Effector memory CD8-positive, alpha-beta T cell (primary cell): ENCODE results near the gene NEU2.

Experiments
- ATAC-seq: fragments of 150-1000 bp; cut with Tn5 transposase; replicated peaks from 2 replicates; pipeline ENCODE4 v1.10.0; 2021; ENCODE audit warnings: mild to moderate bottlenecking, moderate library complexity
- DNase-seq, 3 experiments: peaks; one replicate each; pipeline ENCODE4 v3.0.0; 2021
- H3K27ac Mint-ChIP-seq, 2 donors: one replicate each; pipeline ENCODE4 v1.8.0; 2022; ENCODE audit warnings: mild to moderate bottlenecking in 2 of 2, mixed read lengths in 2 of 2, moderate library complexity in 2 of 2
- H3K27me3 Mint-ChIP-seq, 2 donors: one replicate each; pipeline ENCODE4 v1.8.0; 2022; ENCODE audit warnings: mixed read lengths in 2 of 2
- H3K36me3 Mint-ChIP-seq: one replicate; pipeline ENCODE4 v1.8.0; 2022; ENCODE audit warnings: mild to moderate bottlenecking, moderate library complexity, mixed read lengths; ENCODE audit not compliant: insufficient read depth
- H3K4me1 Mint-ChIP-seq, 2 donors: one replicate each; pipeline ENCODE4 v1.8.0; 2022; ENCODE audit warnings: low read depth in 2 of 2, mixed read lengths in 2 of 2
- H3K4me3 Mint-ChIP-seq, 2 donors: one replicate each; pipeline ENCODE4 v1.8.0; 2022; ENCODE audit warnings: mild to moderate bottlenecking in 2 of 2, mixed read lengths in 2 of 2, moderate library complexity in 2 of 2
- H3K9me3 Mint-ChIP-seq, 2 donors: one replicate each; pipeline ENCODE4 v1.8.0; 2022; ENCODE audit warnings: mixed read lengths in 2 of 2
- total RNA-seq, 9 experiments: gene quantifications; one replicate each; lab custom pipeline; 2026; lab: John Stamatoyannopoulos, UW

Gene NEU2
- 0 reads per million in 9 experiments for total RNA-seq

DNA sequence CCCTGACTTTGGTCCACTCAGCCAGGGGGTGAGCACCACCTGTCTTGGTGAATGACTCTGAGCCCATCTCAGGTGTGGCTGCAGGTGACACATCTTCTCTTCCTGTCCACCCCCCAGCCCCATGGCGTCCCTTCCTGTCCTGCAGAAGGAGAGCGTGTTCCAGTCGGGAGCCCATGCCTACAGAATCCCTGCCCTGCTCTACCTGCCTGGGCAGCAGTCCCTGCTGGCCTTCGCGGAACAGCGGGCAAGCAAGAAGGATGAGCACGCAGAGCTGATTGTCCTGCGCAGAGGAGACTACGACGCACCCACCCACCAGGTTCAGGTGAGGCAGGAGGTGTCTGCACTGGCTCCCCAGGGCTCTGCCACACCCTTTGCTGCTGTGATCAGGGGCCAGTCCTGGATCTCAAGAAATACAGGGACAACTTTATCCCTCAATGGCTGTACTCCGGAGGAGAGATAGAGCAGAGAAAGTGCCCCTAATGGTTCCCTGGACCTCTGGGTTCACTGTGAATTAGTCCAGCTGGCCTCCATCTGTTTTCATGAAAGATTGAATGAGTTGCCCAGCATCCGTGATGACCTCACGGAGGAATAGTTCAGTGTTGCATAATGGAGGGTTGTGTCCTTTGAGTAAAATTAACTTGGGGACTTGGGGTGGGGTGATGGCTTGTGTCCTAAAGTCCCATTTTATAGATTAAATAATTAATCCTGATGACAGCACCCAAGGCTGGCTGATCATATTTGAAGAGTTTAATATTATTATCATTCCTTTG, at the start of gene NEU2:
NEU2 (plus strand) TSS at position 122 of the 770 bp plus-strand sequence; CDS start at position 122, 0 bp downstream.
- no peak for ATAC-seq
- H3K27ac Mint-ChIP-seq = peak within 1 kb of the TSS in 1 of 2 donors; percentile 41

DNA sequence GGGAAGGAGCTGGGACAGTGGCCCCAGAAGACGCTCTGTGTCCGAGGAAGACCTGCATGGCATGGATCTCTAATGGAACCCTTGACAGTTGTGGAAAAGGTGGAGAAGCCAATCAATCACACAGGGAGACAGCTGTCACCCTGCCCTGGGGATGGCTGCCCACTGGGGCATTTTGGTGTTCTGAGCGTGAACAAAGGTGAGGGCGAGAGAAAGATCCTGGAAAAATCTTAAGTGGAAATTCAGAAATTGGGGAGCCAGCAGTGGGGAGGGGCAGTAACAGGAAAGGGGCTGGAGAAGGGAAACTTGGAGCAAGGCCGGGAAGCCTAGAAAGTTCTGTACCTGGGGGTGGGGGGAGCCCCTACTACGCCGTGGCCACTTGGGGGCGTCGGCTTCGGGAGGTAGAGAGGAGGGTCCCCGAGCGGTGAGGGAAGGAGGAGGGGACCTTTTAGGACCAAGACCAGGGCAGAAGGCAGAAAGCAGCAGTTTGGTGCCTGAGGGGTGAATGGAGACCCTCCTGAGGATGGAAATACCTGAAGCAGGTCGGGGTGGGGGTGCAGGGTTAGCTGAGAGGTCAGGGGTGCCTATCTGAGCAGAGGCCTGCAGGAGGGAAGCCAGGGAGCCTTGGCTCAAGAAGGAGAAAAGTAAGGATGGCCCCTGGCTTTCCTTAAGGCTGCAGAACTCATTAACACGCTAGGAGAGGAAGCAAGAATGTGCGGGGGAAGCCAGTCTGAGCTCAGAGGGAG, 49.4 kb upstream of the NEU2 start:
- ATAC-seq (no peak), DNase-seq (no peak)
- H3K4me3 Mint-ChIP-seq = no peak overlapping the region
- no peak overlapping the region for H3K27ac Mint-ChIP-seq
- H3K9me3 Mint-ChIP-seq = peaks cover 4 to 8% of the 10 kb centered on the region in 2 donors
- H3K36me3 Mint-ChIP-seq = peaks cover 4% of the 10 kb centered on the region
- H3K27me3 Mint-ChIP-seq = peaks cover 63 to 90% of the 10 kb centered on the region in 2 donors
- no peaks in the 10 kb centered on the region for H3K4me1 Mint-ChIP-seq

More for the DNA sequence above, at the start of gene NEU2:
- Mint-ChIP-seq H3K36me3 (no peaks in the 10 kb centered on the region), H3K27me3 (no peaks in the 10 kb centered on the region), H3K4me3 (no peak within 1 kb of the TSS), H3K4me1 (no peaks in the 10 kb centered on the region), H3K9me3 (no peaks in the 10 kb centered on the region)
- no peak for DNase-seq

DNA sequence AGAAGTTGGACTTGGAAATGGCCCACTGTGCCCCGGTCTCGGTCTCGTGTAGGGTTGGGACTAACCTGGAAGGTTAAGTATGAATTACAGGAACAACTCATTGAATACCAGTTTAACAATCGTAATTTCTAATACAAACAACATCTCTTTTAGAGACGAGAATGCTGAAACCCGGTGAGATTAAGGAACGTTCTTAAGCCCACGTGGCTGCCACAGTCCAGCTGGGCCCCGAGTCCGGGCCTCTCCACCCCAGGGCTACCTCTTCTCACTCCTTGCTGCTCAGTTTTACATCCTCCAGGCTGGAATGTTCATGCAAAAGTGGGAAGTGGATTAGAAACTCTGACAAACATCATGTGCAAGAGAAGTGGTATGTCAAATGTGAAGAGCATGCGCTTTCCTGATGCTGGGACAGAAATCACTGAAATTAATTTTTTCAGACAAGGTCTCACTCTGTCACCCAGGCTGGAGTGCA, 48.8 kb upstream of the NEU2 start:
- DNase-seq (no peak), ATAC-seq (no peak)
- H3K27me3 Mint-ChIP-seq = peaks cover 67 to 95% of the 10 kb centered on the region in 2 donors

DNA sequence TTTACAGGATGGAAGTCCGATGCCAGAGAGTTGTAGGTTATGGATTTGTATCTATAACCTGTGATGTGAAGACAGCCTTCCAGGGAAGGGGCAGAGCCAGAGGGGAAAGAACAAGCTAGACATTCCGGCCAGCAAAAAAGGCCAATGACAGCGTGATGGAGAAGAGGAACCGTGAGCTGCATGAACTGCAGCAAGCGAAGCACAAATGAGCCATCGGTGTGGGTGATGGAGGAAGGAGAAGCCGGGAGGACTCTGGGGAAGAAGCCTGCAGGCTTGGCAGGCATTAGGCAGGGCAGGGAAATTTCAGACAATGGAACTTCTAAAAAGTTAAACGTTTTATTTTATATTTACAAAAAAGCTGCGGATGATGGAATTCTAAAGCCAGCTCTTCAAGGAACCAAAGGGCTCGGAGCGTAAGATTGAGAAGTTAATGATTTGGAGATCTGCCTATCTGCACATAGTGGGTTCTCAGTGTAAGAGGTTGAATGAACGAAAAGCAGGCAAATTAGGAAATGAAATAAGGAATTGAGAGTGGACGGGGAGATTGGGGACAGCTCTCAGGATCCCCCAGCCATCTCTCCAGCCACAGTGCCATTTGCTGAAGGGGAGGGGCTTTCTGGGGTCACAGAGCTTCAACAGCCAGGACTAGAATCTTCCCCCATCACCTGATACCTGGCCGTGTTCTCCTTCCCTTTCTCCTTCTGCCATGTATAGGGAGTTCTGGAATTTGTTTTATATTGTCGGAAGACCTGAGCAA, 47.8 kb upstream of the NEU2 start:
- peaks cover 4% of the 10 kb centered on the region for H3K36me3 Mint-ChIP-seq
- H3K9me3 Mint-ChIP-seq = peaks cover 4 to 8% of the 10 kb centered on the region in 2 donors
- no peak overlapping the region for H3K27ac Mint-ChIP-seq
- no peaks in the 10 kb centered on the region for H3K4me1 Mint-ChIP-seq
- H3K27me3 Mint-ChIP-seq = peaks cover 72 to 89% of the 10 kb centered on the region in 2 donors
- ATAC-seq (no peak), DNase-seq (no peak)
- H3K4me3 Mint-ChIP-seq = no peak overlapping the region

More for the DNA sequence above, 48.8 kb upstream of the NEU2 start:
- Mint-ChIP-seq H3K36me3 (peaks cover 4% of the 10 kb centered on the region), H3K4me1 (no peaks in the 10 kb centered on the region), H3K4me3 (no peak overlapping the region), H3K27ac (no peak overlapping the region), H3K9me3 (peaks cover 4 to 8% of the 10 kb centered on the region in 2 donors)

DNA sequence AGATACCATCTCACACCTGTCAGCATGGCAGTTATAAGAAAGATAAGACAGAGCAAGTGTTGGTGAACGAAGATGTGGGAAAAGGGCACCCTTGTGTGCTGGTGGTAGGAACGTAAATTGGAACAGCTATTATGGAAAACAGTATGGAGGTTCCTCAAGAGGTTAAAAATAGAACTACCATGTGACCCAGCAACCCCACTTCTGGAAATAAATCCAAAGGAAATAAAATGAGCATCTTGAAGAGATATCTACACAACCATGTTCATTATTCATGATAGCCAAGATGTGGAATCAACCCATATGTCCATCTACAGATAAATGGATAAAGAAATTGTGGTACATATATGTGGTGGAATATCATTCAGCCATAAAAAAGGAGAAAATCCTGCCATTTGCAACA, 46.3 kb upstream of the NEU2 start:
- peaks cover 61 to 73% of the 10 kb centered on the region in 2 donors for H3K27me3 Mint-ChIP-seq
- H3K4me1 Mint-ChIP-seq = no peaks in the 10 kb centered on the region
- no peak for ATAC-seq
- no peak for DNase-seq
- peaks cover 4% of the 10 kb centered on the region for H3K36me3 Mint-ChIP-seq
- H3K27ac Mint-ChIP-seq = no peak overlapping the region
- H3K9me3 Mint-ChIP-seq = peaks cover 4 to 8% of the 10 kb centered on the region in 2 donors
- H3K4me3 Mint-ChIP-seq = no peak overlapping the region

DNA sequence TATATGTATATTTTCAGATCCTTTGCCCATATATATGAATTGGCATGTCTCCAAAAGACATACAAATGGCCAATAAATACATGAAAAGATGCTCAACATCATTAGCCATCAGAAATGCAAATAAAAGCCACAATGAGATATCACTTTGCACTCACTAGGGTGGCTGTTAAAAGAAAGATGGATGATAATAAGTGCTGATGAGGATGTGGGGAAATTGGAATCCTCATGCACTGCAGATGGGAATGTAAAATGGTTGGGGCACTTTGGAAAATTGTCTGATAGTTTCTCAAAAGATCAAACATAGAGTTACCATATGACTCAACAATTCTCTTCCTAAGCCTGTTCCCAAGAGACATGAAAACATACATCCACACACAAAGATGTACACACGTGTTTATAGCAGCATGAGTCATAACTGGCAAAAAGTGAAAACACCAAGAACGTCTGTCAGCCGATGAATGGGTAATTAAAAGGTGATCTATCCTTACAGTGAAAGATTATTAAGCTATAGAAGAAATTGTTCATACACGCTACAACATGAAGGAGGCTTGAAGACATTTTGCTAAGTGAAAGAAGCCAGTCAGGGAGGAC, 39.1 kb upstream of the NEU2 start:
- Mint-ChIP-seq H3K4me1 (peaks cover 0 to 1% of the 10 kb centered on the region in 2 donors), H3K9me3 (no peaks in the 10 kb centered on the region), H3K27me3 (peaks cover 14 to 17% of the 10 kb centered on the region in 2 donors), H3K36me3 (no peaks in the 10 kb centered on the region), H3K27ac (no peak overlapping the region), H3K4me3 (no peak overlapping the region)
- ATAC-seq (no peak), DNase-seq (no peak)

DNA sequence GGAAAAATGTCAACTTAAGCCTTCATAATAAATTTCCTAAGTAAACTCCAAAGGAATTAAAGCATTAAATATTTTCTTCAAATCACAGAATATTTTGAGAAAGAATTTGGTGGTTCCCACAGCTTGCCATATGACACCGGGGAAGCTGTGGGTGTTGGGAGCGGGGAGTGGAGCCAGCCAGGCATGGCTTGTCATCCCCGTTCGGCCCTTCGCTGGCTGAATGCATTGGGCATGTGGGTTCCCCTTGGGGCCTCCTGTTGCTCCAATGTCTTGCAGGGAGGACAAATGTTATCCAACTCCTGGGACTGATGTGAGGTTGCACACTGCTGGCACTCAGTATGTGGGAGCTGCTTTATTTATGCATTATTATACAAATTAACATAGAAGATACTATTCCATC, 38.0 kb upstream of the NEU2 start:
- DNase-seq (no peak), ATAC-seq (no peak)
- Mint-ChIP-seq H3K9me3 (no peaks in the 10 kb centered on the region), H3K4me1 (peaks cover 0 to 1% of the 10 kb centered on the region in 2 donors), H3K4me3 (no peak overlapping the region), H3K36me3 (no peaks in the 10 kb centered on the region), H3K27ac (no peak overlapping the region), H3K27me3 (peaks cover 10 to 21% of the 10 kb centered on the region in 2 donors)

DNA sequence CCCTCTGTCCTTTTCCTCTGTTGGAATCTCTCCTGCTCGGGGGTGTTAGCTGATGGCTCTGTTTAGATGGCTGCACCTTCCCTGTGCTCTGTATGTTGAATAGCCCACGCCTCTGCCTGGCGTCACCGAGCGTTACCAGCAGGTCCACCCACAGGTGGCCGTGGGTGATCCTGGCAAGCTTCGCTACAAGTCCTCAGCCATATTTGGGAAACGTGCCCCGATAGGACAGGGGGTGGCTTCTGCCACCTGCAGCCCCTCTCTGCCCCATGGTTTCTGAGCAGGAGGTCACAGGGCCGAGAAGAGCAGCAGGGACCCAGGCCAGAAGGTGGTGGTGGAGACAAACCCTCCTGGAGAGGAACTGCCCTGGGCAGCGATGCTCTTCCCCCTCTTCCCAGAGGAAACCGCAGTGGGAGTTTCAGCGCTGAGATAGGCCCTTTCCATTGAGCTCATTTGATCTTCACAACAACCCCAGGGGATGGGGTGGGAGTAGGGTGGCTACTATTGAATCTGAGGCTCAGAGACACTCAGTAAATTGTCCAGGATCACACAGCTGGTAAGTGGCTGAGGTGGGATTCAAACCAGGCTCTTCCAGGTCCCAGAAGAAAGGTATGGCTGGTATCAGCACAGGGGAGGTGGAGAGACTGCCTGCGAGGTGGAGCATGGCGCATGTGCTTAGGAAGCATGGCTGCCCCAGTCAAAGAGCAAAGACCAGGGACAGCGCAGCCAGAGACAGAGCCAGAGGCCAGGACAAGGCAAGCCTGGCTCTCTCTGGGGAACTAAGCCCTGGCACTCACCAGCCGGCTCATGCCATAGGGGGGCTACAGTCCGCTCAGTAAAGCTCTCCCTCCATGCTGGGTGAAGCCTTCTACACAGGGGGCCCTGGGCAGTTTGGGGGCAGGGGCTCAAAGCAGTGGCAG, 34.5 kb upstream of the NEU2 start:
- Mint-ChIP-seq H3K9me3 (no peaks in the 10 kb centered on the region), H3K4me1 (peaks cover 0 to 1% of the 10 kb centered on the region in 2 donors)

DNA sequence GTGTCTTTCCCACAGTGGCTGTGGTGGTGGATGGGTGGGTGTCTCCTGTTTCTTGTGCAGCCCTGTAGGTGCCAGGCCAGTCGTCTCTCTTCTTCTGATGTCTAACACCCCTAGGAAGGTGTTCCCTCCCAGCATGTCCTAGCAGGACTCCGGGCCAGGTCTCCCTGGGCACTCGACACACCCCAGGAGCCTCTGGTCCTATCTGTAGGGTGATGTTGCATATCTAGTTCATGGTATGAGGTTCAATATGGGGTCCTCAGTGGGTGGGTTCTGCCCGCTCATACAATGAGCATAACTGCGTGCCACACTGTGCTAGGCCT, 33.8 kb upstream of the NEU2 start:
- H3K27me3 Mint-ChIP-seq = peaks cover 7 to 38% of the 10 kb centered on the region in 2 donors
- H3K27ac Mint-ChIP-seq = no peak overlapping the region
- H3K36me3 Mint-ChIP-seq = no peaks in the 10 kb centered on the region
- H3K4me3 Mint-ChIP-seq = no peak overlapping the region
- no peaks in the 10 kb centered on the region for H3K9me3 Mint-ChIP-seq
- ATAC-seq = no peak
- DNase-seq = no peak
- peaks cover 0 to 1% of the 10 kb centered on the region in 2 donors for H3K4me1 Mint-ChIP-seq

More for the DNA sequence above, 34.5 kb upstream of the NEU2 start:
- DNase-seq = no peak
- Mint-ChIP-seq H3K36me3 (no peaks in the 10 kb centered on the region), H3K4me3 (no peak overlapping the region), H3K27me3 (peaks cover 7 to 33% of the 10 kb centered on the region in 2 donors), H3K27ac (no peak overlapping the region)
- ATAC-seq = no peak

DNA sequence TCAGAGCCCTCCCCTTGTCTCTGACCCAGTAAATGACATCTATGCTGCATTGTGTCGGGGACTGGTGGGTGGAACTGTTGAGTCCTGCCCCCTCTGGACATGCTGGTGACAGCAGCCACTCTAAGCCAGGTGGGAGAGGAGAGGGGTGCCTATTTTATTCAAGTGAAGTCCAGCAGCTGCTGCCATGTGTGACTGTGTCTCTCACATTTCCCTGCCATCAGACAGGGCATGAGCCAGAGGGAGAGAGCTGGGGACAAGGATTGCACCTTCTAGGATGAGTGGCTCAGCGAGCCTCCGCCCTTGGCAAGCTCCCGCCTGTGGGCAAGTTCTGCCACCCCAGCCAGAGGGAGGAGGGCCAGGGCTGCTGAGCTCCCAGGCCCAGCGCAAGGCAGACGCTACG, 33.1 kb upstream of the NEU2 start:
- Mint-ChIP-seq H3K27me3 (peaks cover 7 to 45% of the 10 kb centered on the region in 2 donors), H3K27ac (no peak overlapping the region), H3K4me3 (no peak overlapping the region), H3K36me3 (no peaks in the 10 kb centered on the region), H3K4me1 (peaks cover 0 to 1% of the 10 kb centered on the region in 2 donors), H3K9me3 (no peaks in the 10 kb centered on the region)
- ATAC-seq = no peak
- DNase-seq = no peak

DNA sequence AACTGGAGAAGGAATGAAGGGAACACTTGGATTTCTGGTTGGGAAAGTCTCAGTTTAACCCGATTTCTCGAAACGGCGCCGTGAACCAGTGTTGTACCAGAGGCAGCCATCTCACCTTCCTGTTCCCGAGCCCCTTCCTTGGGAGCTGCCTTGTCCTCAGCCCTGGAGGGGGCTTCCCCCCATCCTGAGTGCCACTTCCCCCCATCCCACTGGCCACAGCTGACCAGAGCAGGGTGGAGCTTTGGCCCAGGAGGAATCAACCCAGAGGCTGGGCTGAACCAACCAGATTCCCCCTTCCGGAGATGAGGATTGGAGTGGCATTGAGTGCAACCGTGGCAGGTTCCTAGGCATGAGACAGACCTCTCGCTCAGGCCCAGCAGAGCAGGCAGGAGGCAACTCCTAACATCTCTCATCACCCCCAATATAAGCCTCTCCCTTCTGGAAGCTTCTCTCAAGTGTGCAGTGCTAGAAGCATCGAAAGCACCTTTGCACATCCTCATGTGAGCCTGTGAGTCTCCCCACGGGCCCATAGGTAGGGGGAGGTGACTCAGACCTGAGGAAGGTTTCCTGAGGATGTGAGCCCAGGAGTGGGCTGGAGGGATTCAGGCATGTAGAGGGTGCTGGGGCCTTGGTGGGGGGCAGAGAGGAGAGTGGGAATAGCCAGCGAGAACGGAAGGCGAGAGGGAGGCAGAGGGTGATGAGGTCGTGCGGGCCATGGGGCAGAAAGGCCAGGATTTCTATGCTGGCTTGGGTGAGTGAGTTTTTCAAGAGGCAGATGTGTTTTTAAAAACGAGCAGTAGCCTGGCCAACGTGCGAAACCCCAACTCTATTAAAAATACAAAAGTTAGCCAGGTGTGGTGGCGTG, 31.4 kb upstream of the NEU2 start:
- no peak for DNase-seq
- Mint-ChIP-seq H3K9me3 (no peaks in the 10 kb centered on the region), H3K4me1 (peaks cover 0 to 1% of the 10 kb centered on the region in 2 donors), H3K27ac (no peak overlapping the region), H3K36me3 (no peaks in the 10 kb centered on the region), H3K27me3 (peaks cover 7 to 56% of the 10 kb centered on the region in 2 donors), H3K4me3 (no peak overlapping the region)
- no peak for ATAC-seq
